H54 (cell line): ENCODE data around the gene TRIM62.

Experiments
- DNase-seq: peaks from one replicate; pipeline ENCODE4 v3.0.0; 2011; ENCODE audit warnings: low spot score, mixed read lengths; ENCODE audit not compliant: insufficient read length
- FAIRE-seq: peaks from 3 replicates; lab custom pipeline; 2011; peaks lifted over from hg19 to GRCh38; lab: Jason Lieb, UNC
- POLR2A ChIP-seq: IDR thresholded peaks from 2 replicates; pipeline ENCODE4 v1.6.1; 2011; ENCODE audit warnings: low read depth, mild to moderate bottlenecking, low read length

Gene TRIM62

DNA sequence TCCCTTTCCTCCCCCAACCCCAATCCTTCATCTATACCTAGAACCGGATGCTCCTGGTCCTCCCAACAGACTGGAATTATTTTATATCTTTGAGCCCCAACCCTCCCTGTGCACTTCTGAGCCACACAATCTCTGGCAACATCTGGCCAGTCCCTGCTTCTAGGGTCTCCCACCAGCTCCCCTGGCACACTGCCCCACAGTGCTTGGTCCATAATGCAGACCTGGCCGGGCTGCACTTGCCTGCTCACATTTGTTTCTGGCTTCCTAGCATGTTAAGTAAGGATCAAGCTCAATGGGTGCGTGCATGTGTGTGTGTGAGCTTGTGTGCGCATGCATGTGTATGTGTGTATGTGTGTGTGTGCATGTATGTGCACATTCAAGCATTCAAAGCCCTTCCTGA lies 8.8 kb downstream of the TRIM62 start:
- DNase-seq: no peak
- no peak for FAIRE-seq
- TF ChIP-seq POLR2A: no peak

DNA sequence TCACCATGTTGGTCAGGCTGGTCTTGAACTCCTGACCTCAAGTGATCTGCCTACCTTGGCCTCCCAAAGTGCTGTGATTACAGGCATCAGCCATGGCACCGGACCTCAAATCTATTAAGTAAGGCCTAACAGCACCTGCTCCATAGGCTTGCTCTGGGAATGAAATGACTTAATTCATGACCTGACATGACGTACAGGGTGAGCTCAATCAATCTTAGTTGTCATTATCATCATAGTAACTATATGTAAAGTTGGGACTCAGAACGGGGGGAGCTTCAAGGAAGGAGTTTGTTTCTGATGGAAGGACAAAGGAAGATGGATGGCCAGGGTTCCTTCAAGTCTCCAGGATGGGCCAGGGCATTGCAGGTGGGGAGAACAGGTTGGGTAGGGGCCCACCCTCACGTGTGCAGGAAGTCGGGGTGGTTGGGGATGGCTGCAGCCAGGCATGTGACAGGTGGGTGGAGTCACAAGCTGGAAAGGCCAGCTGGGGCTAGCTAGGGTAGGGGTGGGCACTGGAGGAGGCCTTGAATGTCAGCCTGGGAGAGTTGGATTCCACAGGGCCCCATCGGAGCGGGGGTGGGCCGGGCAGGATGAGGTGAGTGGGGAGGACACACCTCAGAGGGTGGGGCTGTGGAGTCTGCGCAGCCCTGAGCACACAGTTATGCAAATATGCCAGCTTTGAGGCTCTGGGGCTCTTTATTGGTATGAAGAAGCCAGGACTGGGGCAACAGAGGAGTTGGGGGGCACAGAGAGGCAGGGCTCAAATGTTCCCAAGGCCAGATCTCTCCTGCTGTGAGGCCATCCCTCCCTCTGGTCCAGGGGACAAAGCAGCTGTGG lies 9.6 kb downstream of the TRIM62 start:
- TF ChIP-seq POLR2A: no peak
- FAIRE-seq (no peak), DNase-seq (no peak)

GRCh38 chr1:33170351-33171274 lies 11.2 kb downstream of the TRIM62 start:
- DNase-seq: no peak
- no peak for FAIRE-seq
- no peak for TF ChIP-seq POLR2A

DNA sequence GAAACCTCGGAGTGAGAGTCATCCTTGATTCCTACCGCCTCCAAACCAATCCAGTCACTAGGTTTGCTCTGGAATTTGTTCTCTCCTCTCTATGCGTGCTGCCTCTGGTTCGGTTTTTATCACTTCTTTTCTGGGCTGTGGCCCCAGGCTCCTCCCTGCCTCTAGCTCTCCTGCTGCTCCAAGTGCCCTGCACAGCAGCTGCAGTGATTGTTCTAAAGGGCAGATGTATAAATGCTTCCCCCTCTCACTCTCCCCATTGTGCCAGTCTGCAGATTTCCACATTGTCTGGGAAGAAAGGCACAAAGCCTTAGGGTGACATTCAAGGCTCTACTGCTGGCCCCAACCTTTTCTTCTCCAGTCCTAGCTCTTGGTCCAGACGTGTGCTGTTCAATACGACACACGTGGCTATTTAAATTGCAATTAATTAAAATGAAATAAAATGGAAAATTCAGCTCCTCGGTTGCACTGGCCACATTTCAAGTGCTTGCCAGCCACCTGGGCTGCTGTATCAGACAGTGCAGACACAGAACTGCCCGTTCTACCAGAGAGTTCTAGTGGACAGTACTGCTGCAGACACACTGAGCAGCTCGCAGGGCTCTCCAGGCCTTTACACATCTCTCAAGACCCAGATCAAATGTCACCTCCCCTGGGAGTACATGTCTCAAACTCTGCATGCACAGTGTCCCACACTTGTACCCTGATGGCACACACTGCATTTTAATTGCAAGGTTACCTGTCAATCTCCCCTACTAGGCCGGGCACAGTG lies 12.4 kb downstream of the TRIM62 start:
- FAIRE-seq (no peak), DNase-seq (no peak)
- TF ChIP-seq POLR2A: no peak

DNA sequence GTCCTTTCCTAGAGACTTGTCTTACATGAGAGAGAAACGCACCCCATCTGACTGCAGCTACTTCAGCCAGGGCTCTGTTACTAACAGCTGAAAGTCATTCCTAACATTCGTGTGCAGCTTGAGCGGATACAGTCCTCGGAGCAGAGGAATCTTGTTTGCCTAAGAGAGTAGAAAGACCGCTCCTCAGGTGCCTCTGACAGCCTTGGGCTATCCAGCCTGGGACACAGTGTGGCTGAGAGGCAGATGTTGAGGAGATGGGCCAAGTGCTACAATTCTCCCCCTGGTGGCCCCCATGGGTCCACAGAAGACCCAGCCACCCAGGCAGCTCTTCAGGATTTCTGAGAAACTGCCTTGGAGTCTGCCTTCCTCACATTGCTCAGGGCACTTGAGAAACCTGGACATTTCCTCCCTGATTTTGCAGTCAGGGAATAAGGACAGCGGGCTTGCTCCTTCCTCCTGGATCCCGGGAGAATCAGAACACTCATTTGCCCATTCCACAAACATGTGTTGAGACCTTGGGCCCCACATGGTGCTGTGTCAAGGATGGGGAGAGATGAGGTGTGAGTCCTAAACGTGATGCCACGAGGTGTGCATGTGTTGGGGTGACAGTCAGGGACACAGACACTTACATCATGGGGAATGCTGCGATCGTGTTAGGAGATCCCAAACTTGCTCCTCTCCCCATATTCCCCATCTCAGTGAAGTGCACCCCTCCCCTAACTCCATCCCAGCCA lies 13.1 kb downstream of the TRIM62 start:
- no peak for FAIRE-seq
- no peak for TF ChIP-seq POLR2A

DNA sequence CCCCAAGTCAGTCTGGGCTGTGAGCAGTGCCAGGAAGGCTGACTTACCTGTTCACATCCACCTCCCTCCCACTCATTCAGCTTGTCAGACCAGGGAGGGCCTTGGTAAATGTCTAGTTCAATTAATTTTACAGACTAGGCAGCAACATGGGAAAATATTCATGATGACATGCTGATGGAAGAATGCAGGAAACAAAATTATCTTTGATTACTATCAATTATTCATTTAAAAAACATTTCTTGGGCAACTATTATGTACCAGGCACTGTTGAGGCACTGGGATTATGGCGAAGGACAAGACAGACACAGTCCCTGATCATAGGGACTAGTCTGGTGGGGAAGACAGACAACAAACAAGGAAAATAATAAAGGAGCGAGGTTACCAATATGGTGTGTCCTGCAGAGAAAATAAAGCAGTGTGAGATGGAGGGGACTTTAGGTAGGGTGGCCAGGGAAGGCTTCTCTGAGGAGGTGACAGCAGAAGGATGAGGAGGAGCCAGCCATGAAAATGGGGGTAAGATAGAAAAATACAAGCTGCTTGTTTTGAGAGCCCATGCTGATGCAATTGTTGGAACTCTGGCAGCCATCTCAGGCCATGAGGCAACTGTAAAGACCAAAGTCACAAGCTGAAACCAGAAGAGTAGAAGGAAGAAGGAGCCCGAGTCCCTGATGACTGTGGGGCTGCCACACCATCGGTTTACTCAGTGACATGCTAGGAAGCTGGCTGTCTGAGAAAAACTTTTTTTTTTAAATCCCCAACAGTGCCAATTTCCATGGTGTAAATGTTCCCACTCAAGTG lies 14.0 kb downstream of the TRIM62 start:
- TF ChIP-seq POLR2A: no peak
- FAIRE-seq (no peak), DNase-seq (no peak)

More for the DNA sequence above, 13.1 kb downstream of the TRIM62 start:
- DNase-seq: no peak

GRCh38 chr1:33165809-33166208 lies 16.0 kb downstream of the TRIM62 start:
- no peak for TF ChIP-seq POLR2A
- FAIRE-seq: no peak
- DNase-seq: no peak

GRCh38 chr1:33165209-33165608 lies 16.6 kb downstream of the TRIM62 start:
- no peak for TF ChIP-seq POLR2A
- DNase-seq (no peak), FAIRE-seq (no peak)

- no peak for TF ChIP-seq POLR2A
- no peak for FAIRE-seq
- DNase-seq: no peak
Observed at GRCh38 chr1:33163621-33164519, 18.0 kb downstream of the TRIM62 start.

- no peak for FAIRE-seq
- no peak for TF ChIP-seq POLR2A
- no peak for DNase-seq
Observed at GRCh38 chr1:33162141-33162540, 19.7 kb downstream of the TRIM62 start.

GRCh38 chr1:33161061-33161681 lies 20.7 kb downstream of the TRIM62 start:
- no peak for TF ChIP-seq POLR2A

More at GRCh38 chr1:33161061-33161681, 20.7 kb downstream of the TRIM62 start:
- FAIRE-seq (no peak), DNase-seq (no peak)
